Glutamatergic neuron (in vitro differentiated cells): ENCODE data around the gene AADAC. TPM values are rescaled to one million over a fixed set of nuclear protein-coding genes. Genes with fewer than 3 reads are reported as not detected.

Experiments used
- DNase-seq: peaks from one replicate; pipeline ENCODE4 v3.0.0; 2022
- H3K27ac Mint-ChIP-seq: one replicate; pipeline ENCODE4 v1.8.0; 2020; ENCODE audit warnings: mild to moderate bottlenecking, mixed read lengths, inconsistent platforms; ENCODE audit not compliant: unreplicated experiment
- H3K27me3 Mint-ChIP-seq: one replicate; pipeline ENCODE4 v1.8.0; 2020; ENCODE audit warnings: mild to moderate bottlenecking, moderate library complexity, mixed read lengths, inconsistent platforms; ENCODE audit not compliant: unreplicated experiment
- H3K36me3 Mint-ChIP-seq: one replicate; pipeline ENCODE4 v1.8.0; 2020; ENCODE audit warnings: mild to moderate bottlenecking, mixed read lengths, inconsistent platforms; ENCODE audit not compliant: unreplicated experiment
- H3K4me1 Mint-ChIP-seq: one replicate; pipeline ENCODE4 v1.8.0; 2020; ENCODE audit warnings: mild to moderate bottlenecking, low read depth, mixed read lengths, inconsistent platforms; ENCODE audit not compliant: unreplicated experiment
- H3K4me3 Mint-ChIP-seq: one replicate; pipeline ENCODE4 v1.8.0; 2020; ENCODE audit warnings: mild to moderate bottlenecking, mixed read lengths, inconsistent platforms; ENCODE audit not compliant: unreplicated experiment
- H3K9me3 Mint-ChIP-seq: one replicate; pipeline ENCODE4 v1.8.0; 2020; ENCODE audit warnings: mild to moderate bottlenecking, moderate library complexity, mixed read lengths, inconsistent platforms; ENCODE audit not compliant: unreplicated experiment
- total RNA-seq: library from RNA; stranded (reverse); fragmentation: NEBNext Ultra II Directional; extraction: Animal tissue kit (Norgen Biotek cat#: 25700); gene quantifications from one replicate; pipeline ENCODE4 v1.2.1, GENCODE V29; 2021; ENCODE audit not compliant: unreplicated experiment
- TF ChIP-seq, protein P1 (sequence below): fragments of 200-600 bp; sonication (generic); IDR thresholded peaks from one replicate; pipeline ENCODE4 v1.5.0; 2021; ENCODE audit not compliant: partially characterized antibody, unreplicated experiment

AADAC gene
- total RNA-seq, 1 donor from 2014 or later, result not detected

DNA sequence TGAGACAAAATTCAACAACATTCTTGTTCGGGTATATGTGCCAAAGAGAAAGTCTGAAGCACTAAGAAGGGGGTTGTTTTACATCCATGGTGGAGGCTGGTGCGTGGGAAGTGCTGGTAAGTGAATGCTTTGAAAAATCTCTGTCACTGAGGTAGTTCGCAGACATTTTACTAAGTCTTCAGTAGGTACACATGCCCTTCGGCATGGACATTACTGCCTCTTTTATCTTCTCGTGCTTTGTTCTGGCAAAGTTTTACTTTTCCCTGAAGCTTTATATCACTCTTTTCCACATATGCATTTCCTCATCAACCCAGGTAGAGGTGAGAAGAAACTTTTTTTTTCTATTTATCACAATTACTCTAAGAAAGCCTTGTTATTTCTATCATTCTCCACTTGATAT lies 3.6 kb downstream of the AADAC start:
- Mint-ChIP-seq H3K36me3 (no peaks in the 10 kb centered on the region), H3K27ac (no peak overlapping the region), H3K9me3 (no peaks in the 10 kb centered on the region), H3K27me3 (no peaks in the 10 kb centered on the region), H3K4me1 (no peaks in the 10 kb centered on the region), H3K4me3 (no peak overlapping the region)
- TF ChIP-seq, protein P1, sequence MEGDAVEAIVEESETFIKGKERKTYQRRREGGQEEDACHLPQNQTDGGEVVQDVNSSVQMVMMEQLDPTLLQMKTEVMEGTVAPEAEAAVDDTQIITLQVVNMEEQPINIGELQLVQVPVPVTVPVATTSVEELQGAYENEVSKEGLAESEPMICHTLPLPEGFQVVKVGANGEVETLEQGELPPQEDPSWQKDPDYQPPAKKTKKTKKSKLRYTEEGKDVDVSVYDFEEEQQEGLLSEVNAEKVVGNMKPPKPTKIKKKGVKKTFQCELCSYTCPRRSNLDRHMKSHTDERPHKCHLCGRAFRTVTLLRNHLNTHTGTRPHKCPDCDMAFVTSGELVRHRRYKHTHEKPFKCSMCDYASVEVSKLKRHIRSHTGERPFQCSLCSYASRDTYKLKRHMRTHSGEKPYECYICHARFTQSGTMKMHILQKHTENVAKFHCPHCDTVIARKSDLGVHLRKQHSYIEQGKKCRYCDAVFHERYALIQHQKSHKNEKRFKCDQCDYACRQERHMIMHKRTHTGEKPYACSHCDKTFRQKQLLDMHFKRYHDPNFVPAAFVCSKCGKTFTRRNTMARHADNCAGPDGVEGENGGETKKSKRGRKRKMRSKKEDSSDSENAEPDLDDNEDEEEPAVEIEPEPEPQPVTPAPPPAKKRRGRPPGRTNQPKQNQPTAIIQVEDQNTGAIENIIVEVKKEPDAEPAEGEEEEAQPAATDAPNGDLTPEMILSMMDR, result no peak
- no peak for DNase-seq

- H3K4me3 Mint-ChIP-seq, result no peak overlapping the region
- DNase-seq, result no peak
- H3K4me1 Mint-ChIP-seq, result no peaks in the 10 kb centered on the region
- no peaks in the 10 kb centered on the region for H3K27me3 Mint-ChIP-seq
- no peaks in the 10 kb centered on the region for H3K9me3 Mint-ChIP-seq
- H3K36me3 Mint-ChIP-seq, result no peaks in the 10 kb centered on the region
- TF ChIP-seq, protein P1, result no peak
- no peak overlapping the region for H3K27ac Mint-ChIP-seq
Observed at GRCh38 chr3:151818361-151818760, 4.4 kb downstream of the AADAC start.

GRCh38 chr3:151819910-151820309 lies 6.0 kb downstream of the AADAC start:
- no peak for DNase-seq
- TF ChIP-seq, protein P1, result no peak
- no peaks in the 10 kb centered on the region for H3K36me3 Mint-ChIP-seq

DNA sequence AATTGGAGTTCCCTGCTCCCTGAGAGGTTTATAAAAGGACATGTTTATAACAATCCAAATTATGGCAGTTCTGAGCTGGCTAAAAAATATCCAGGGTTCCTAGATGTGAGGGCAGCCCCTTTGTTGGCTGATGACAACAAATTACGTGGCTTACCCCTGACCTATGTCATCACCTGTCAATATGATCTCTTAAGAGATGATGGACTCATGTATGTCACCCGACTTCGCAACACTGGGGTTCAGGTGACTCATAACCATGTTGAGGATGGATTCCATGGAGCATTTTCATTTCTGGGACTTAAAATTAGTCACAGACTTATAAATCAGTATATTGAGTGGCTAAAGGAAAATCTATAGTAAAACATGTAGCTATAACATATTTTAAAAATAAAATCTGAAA lies 13.9 kb downstream of the AADAC start:
- Mint-ChIP-seq H3K36me3 (no peaks in the 10 kb centered on the region), H3K27me3 (no peaks in the 10 kb centered on the region), H3K27ac (no peak overlapping the region), H3K4me3 (no peak overlapping the region), H3K9me3 (no peaks in the 10 kb centered on the region), H3K4me1 (no peaks in the 10 kb centered on the region)
- DNase-seq, result no peak
- TF ChIP-seq, protein P1, result no peak

More at GRCh38 chr3:151819910-151820309, 6.0 kb downstream of the AADAC start:
- Mint-ChIP-seq H3K27ac (no peak overlapping the region), H3K4me3 (no peak overlapping the region), H3K9me3 (no peaks in the 10 kb centered on the region), H3K27me3 (no peaks in the 10 kb centered on the region), H3K4me1 (no peaks in the 10 kb centered on the region)

GRCh38 chr3:151835751-151836525 lies 22.0 kb downstream of the AADAC start:
- H3K27ac Mint-ChIP-seq, result no peak overlapping the region

More at GRCh38 chr3:151835751-151836525, 22.0 kb downstream of the AADAC start:
- no peaks in the 10 kb centered on the region for H3K36me3 Mint-ChIP-seq
- no peak for DNase-seq
- H3K4me3 Mint-ChIP-seq, result no peak overlapping the region
- peaks cover 1% of the 10 kb centered on the region for H3K9me3 Mint-ChIP-seq
- H3K27me3 Mint-ChIP-seq, result no peaks in the 10 kb centered on the region
- TF ChIP-seq, protein P1, result no peak
- H3K4me1 Mint-ChIP-seq, result peaks cover 7% of the 10 kb centered on the region
